NT2/D1 (cell line): ENCODE measurements around the gene AGPAT4.

Experiments
- SUZ12 ChIP-seq: IDR thresholded peaks from 2 replicates; pipeline ENCODE4 v1.6.1; 2011; ENCODE audit not compliant: insufficient read length, insufficient read depth; ENCODE audit errors: extremely low read depth
- YY1 ChIP-seq: IDR thresholded peaks from 2 replicates; pipeline ENCODE4 v1.6.1; 2011; ENCODE audit not compliant: insufficient read length, insufficient read depth
- ZNF274 ChIP-seq: IDR thresholded peaks from 2 replicates; pipeline ENCODE4 v1.6.1; 2011; ENCODE audit warnings: mild to moderate bottlenecking, low read depth, low read length

DNA sequence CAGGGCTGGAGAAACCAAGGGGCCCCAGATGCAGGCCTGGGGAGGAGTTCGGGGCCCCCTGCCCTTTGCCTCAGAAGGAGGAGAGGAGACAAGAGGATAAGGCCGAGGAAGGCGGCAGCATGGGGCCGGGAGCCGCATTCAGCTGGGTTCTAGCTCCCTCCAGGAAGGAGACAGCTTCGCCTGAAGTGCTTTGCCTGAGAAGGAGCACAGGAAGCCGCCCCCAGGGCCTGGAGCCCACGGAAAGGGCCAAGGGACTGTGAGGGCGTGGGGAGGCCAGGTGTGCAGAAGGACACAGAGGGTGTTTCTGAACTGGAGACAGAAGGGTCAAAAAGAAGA is 121.4 kb downstream of the AGPAT4 start:
- TF ChIP-seq YY1 (no peak), ZNF274 (no peak), SUZ12 (no peak)
